Hepatocyte (in vitro differentiated cells): Measurements from ENCODE around the gene PLEKHJ1. TPM values are rescaled to one million over a fixed set of nuclear protein-coding genes. Genes with fewer than 3 reads are reported as not detected.
A peak's percentile ranks its signal among the peaks of the same experiment; 100 is the strongest.

Experiments
- DNase-seq: peaks from one replicate; pipeline ENCODE4 v3.0.0-alpha.2; 2016; ENCODE audit warnings: low spot score
- H2AFZ ChIP-seq: fragments of 200-600 bp; sonication (generic); 2 replicates; pipeline ENCODE4 v1.6.0; 2016; ENCODE audit warnings: antibody characterized with exemption, mild to moderate bottlenecking
- H3K27ac ChIP-seq: fragments of 200-600 bp; sonication (generic); 2 replicates; pipeline ENCODE4 v1.5.1; 2016; ENCODE audit warnings: mild to moderate bottlenecking
- H3K27me3 ChIP-seq: fragments of 200-600 bp; sonication (generic); 2 replicates; pipeline ENCODE4 v1.6.1; 2016
- H3K36me3 ChIP-seq: fragments of 200-600 bp; sonication (generic); replicated peaks from 2 replicates; pipeline ENCODE4 v1.5.1; 2016; ENCODE audit warnings: low read depth; ENCODE audit not compliant: insufficient read depth
- H3K4me1 ChIP-seq: fragments of 200-600 bp; sonication (generic); 2 replicates; pipeline ENCODE4 v1.5.1; 2016; ENCODE audit warnings: mild to moderate bottlenecking, moderate library complexity; ENCODE audit not compliant: insufficient read depth
- H3K4me2 ChIP-seq: fragments of 200-600 bp; sonication (generic); 2 replicates; pipeline ENCODE4 v1.6.0; 2016
- H3K4me3 ChIP-seq: fragments of 200-600 bp; sonication (generic); 2 replicates; pipeline ENCODE4 v1.5.1; 2016; ENCODE audit warnings: mild to moderate bottlenecking
- H3K79me2 ChIP-seq: fragments of 200-600 bp; sonication (generic); 2 replicates; pipeline ENCODE4 v1.6.0; 2017; ENCODE audit warnings: mild to moderate bottlenecking
- H3K9me2 ChIP-seq: fragments of 200-600 bp; sonication (generic); replicated peaks from 2 replicates; pipeline ENCODE4 v1.6.0; 2017; ENCODE audit warnings: mild to moderate bottlenecking; ENCODE audit not compliant: insufficient read depth
- H3K9me3 ChIP-seq: fragments of 200-600 bp; sonication (generic); 2 replicates; pipeline ENCODE4 v1.5.1; 2016; ENCODE audit warnings: low read depth, mild to moderate bottlenecking
- H4K20me1 ChIP-seq: fragments of 200-600 bp; sonication (generic); 2 replicates; pipeline ENCODE4 v1.6.0; 2016; ENCODE audit warnings: mild to moderate bottlenecking; ENCODE audit not compliant: insufficient read depth, poor library complexity, severe bottlenecking
- CTCF ChIP-seq: fragments of 200-600 bp; sonication (generic); IDR thresholded peaks from 2 replicates; pipeline ENCODE4 v1.5.1; 2016; ENCODE audit warnings: antibody characterized with exemption, mild to moderate bottlenecking; ENCODE audit not compliant: poor library complexity
- EZH2 ChIP-seq: fragments of 200-600 bp; sonication (generic); IDR thresholded peaks from 2 replicates; pipeline ENCODE4 v1.6.1; 2016; ENCODE audit warnings: antibody characterized with exemption, mild to moderate bottlenecking, borderline replicate concordance
- EZH2phosphoT487 ChIP-seq: fragments of 200-600 bp; sonication (generic); IDR thresholded peaks from one replicate; pipeline ENCODE4 v1.6.1; 2018; ENCODE audit warnings: antibody characterized with exemption, mild to moderate bottlenecking, low read depth, moderate library complexity; ENCODE audit not compliant: unreplicated experiment, severe bottlenecking
- WGBS: methylation state at CpG from one replicate; pipeline ENCODE4 v1.1.6; 2016; ENCODE audit warnings: low lambda C conversion rate; ENCODE audit errors: missing lambda C conversion rate; 5-methylcytosine and 5-hydroxymethylcytosine counted together
- polyA plus RNA-seq: library from polyadenylated mRNA; unstranded; fragments of >200 nt; fragmentation: Nextera tagmentation; extraction: Ambion mirVana; gene quantifications from 2 replicates; pipeline ENCODE4 v1.2.1, GENCODE V29; 2016
- total RNA-seq: library from RNA; depleted of rRNA; stranded (reverse); fragments of >200 nt; gene quantifications from 2 replicates; pipeline ENCODE4 v1.2.3, GENCODE V29; 2014

The PLEKHJ1 gene
- total and polyA plus RNA-seq, 2 experiments from 2014 or later = 165 to 190 TPM

GRCh38 chr19:2210987-2211740, 25.0 kb downstream of the PLEKHJ1 start:
- TF ChIP-seq EZH2phosphoT487 (no peak), EZH2 (no peak), CTCF (no peak)
- WGBS = 97% methylated on average over 33 of the region's 33 CpGs
- no peaks in the 10 kb centered on the region for H3K36me3 ChIP-seq

GRCh38 chr19:2210206-2210605, 25.9 kb downstream of the PLEKHJ1 start:
- Histone ChIP-seq H3K4me2 (no peak overlapping the region), H3K36me3 (no peaks in the 10 kb centered on the region), H3K79me2 (no peaks in the 10 kb centered on the region), H3K4me3 (no peak overlapping the region), H3K9me2 (no peaks in the 10 kb centered on the region), H3K9me3 (no peaks in the 10 kb centered on the region), H2AFZ (no peak overlapping the region), H3K27me3 (no peaks in the 10 kb centered on the region), H3K4me1 (peaks cover 21% of the 10 kb centered on the region), H3K27ac (no peak overlapping the region), H4K20me1 (no peaks in the 10 kb centered on the region)
- TF ChIP-seq EZH2 (no peak), EZH2phosphoT487 (no peak), CTCF (no peak)
- DNase-seq = no peak
- 96% methylated on average over 16 of the region's 21 CpGs for WGBS

More at GRCh38 chr19:2210987-2211740, 25.0 kb downstream of the PLEKHJ1 start:
- H3K4me3 ChIP-seq = no peak overlapping the region
- no peaks in the 10 kb centered on the region for H4K20me1 ChIP-seq
- H3K27me3 ChIP-seq = no peaks in the 10 kb centered on the region
- no peaks in the 10 kb centered on the region for H3K9me3 ChIP-seq
- no peaks in the 10 kb centered on the region for H3K79me2 ChIP-seq
- H3K4me2 ChIP-seq = no peak overlapping the region
- H3K4me1 ChIP-seq = peaks cover 21% of the 10 kb centered on the region
- H3K27ac ChIP-seq = peak overlapping the region; percentile 92
- DNase-seq = no peak
- H2AFZ ChIP-seq = no peak overlapping the region
- no peaks in the 10 kb centered on the region for H3K9me2 ChIP-seq

- H3K9me3 ChIP-seq = no peaks in the 10 kb centered on the region
- no peaks in the 10 kb centered on the region for H3K27me3 ChIP-seq
- H3K27ac ChIP-seq = no peak overlapping the region
- H3K4me1 ChIP-seq = peaks cover 21% of the 10 kb centered on the region
- no peak overlapping the region for H3K4me3 ChIP-seq
- H3K4me2 ChIP-seq = no peak overlapping the region
- no peaks in the 10 kb centered on the region for H3K36me3 ChIP-seq
- DNase-seq = no peak
- H3K9me2 ChIP-seq = no peaks in the 10 kb centered on the region
- TF ChIP-seq EZH2phosphoT487 (no peak), CTCF (no peak), EZH2 (no peak)
- H4K20me1 ChIP-seq = no peaks in the 10 kb centered on the region
- no peak overlapping the region for H2AFZ ChIP-seq
- H3K79me2 ChIP-seq = no peaks in the 10 kb centered on the region
- 97% methylated on average over 16 of the region's 17 CpGs for WGBS
These were observed 26.7 kb downstream of the PLEKHJ1 start for GRCh38 chr19:2209408-2209807.
